Endothelial cell (in vitro differentiated cells): Measurements from ENCODE around the gene FAM163A. TPM values are rescaled to one million over a fixed set of nuclear protein-coding genes. Genes with fewer than 3 reads are reported as not detected.
"Not testable (repeated sequence)": the region's sequence is repeated elsewhere in the genome, so short reads cannot be mapped to it uniquely, and the experiment has no call there.

Experiments used
- DNase-seq: peaks from one replicate; pipeline ENCODE4 v3.0.0; 2021; ENCODE audit warnings: low spot score
- H3K27ac Mint-ChIP-seq: one replicate; pipeline ENCODE4 v1.8.0; 2021; ENCODE audit warnings: mixed read lengths, inconsistent platforms; ENCODE audit not compliant: unreplicated experiment
- H3K27me3 Mint-ChIP-seq: one replicate; pipeline ENCODE4 v1.8.0; 2021; ENCODE audit warnings: mild to moderate bottlenecking, moderate library complexity, mixed read lengths, inconsistent platforms; ENCODE audit not compliant: unreplicated experiment
- H3K36me3 Mint-ChIP-seq: one replicate; pipeline ENCODE4 v1.8.0; 2021; ENCODE audit warnings: mild to moderate bottlenecking, low read depth, mixed read lengths, inconsistent platforms; ENCODE audit not compliant: unreplicated experiment
- H3K4me1 Mint-ChIP-seq: one replicate; pipeline ENCODE4 v1.8.0; 2021; ENCODE audit warnings: mild to moderate bottlenecking, mixed read lengths, inconsistent platforms; ENCODE audit not compliant: unreplicated experiment
- H3K4me3 Mint-ChIP-seq: one replicate; pipeline ENCODE4 v1.8.0; 2021; ENCODE audit warnings: mild to moderate bottlenecking, mixed read lengths, inconsistent platforms; ENCODE audit not compliant: unreplicated experiment
- H3K9me3 Mint-ChIP-seq: one replicate; pipeline ENCODE4 v1.8.0; 2021; ENCODE audit warnings: mixed read lengths, inconsistent platforms; ENCODE audit not compliant: unreplicated experiment
- CTCF ChIP-seq: fragments of 200-600 bp; sonication (generic); IDR thresholded peaks from one replicate; pipeline ENCODE4 v1.5.0; 2021; ENCODE audit warnings: antibody characterized with exemption; ENCODE audit not compliant: unreplicated experiment
- total RNA-seq: library from RNA; stranded (reverse); fragmentation: NEBNext Ultra II Directional; extraction: Animal tissue kit (Norgen Biotek cat#: 25700); gene quantifications from one replicate; pipeline ENCODE4 v1.2.1, GENCODE V29; 2021; ENCODE audit not compliant: unreplicated experiment

The FAM163A gene
- total RNA-seq, 1 donor from 2014 or later, result not detected

GRCh38 chr1:179798213-179798863 is 55.2 kb downstream of the FAM163A start:
- Mint-ChIP-seq H3K4me3 (no peak overlapping the region), H3K27me3 (peaks cover 7% of the 10 kb centered on the region), H3K9me3 (no peaks in the 10 kb centered on the region), H3K36me3 (no peaks in the 10 kb centered on the region), H3K27ac (no peak overlapping the region), H3K4me1 (no peaks in the 10 kb centered on the region)
- no peak for DNase-seq
- no peak for TF ChIP-seq CTCF

GRCh38 chr1:179798864-179799516 is 55.9 kb downstream of the FAM163A start:
- peaks cover 7% of the 10 kb centered on the region for H3K27me3 Mint-ChIP-seq

GRCh38 chr1:179800481-179800880 is 57.4 kb downstream of the FAM163A start:
- Mint-ChIP-seq H3K27me3 (peaks cover 6% of the 10 kb centered on the region), H3K36me3 (no peaks in the 10 kb centered on the region), H3K27ac (no peak overlapping the region), H3K4me1 (no peaks in the 10 kb centered on the region), H3K9me3 (no peaks in the 10 kb centered on the region), H3K4me3 (no peak overlapping the region)
- no peak for TF ChIP-seq CTCF
- no peak for DNase-seq

More at GRCh38 chr1:179798864-179799516, 55.9 kb downstream of the FAM163A start:
- Mint-ChIP-seq H3K4me1 (no peaks in the 10 kb centered on the region), H3K4me3 (no peak overlapping the region), H3K36me3 (no peaks in the 10 kb centered on the region), H3K9me3 (no peaks in the 10 kb centered on the region), H3K27ac (no peak overlapping the region)
- no peak for TF ChIP-seq CTCF
- DNase-seq, result no peak

- no peak for DNase-seq
- no peak for TF ChIP-seq CTCF
- no peaks in the 10 kb centered on the region for H3K36me3 Mint-ChIP-seq
- no peaks in the 10 kb centered on the region for H3K9me3 Mint-ChIP-seq
- H3K27ac Mint-ChIP-seq, result no peak overlapping the region
- no peak overlapping the region for H3K4me3 Mint-ChIP-seq
- no peaks in the 10 kb centered on the region for H3K4me1 Mint-ChIP-seq
- peaks cover 10% of the 10 kb centered on the region for H3K27me3 Mint-ChIP-seq
These were observed 60.0 kb downstream of the FAM163A start for GRCh38 chr1:179803104-179803503.

GRCh38 chr1:179803918-179804317 is 60.8 kb downstream of the FAM163A start:
- no peak overlapping the region for H3K4me3 Mint-ChIP-seq
- H3K4me1 Mint-ChIP-seq, result no peaks in the 10 kb centered on the region
- no peak for TF ChIP-seq CTCF

GRCh38 chr1:179804417-179804816 is 61.3 kb downstream of the FAM163A start:
- H3K27me3 Mint-ChIP-seq, result peaks cover 10% of the 10 kb centered on the region
- H3K36me3 Mint-ChIP-seq, H3K4me3 Mint-ChIP-seq, DNase-seq, H3K4me1 Mint-ChIP-seq, H3K27ac Mint-ChIP-seq, H3K9me3 Mint-ChIP-seq: not testable (repeated sequence)

More at GRCh38 chr1:179803918-179804317, 60.8 kb downstream of the FAM163A start:
- Mint-ChIP-seq H3K27me3 (peaks cover 10% of the 10 kb centered on the region), H3K36me3 (no peaks in the 10 kb centered on the region), H3K9me3 (no peaks in the 10 kb centered on the region), H3K27ac (no peak overlapping the region)
- no peak for DNase-seq
